Mononuclear cell (primary cell): Measurements from ENCODE around the gene FAM117B. TPM values are rescaled to one million over a fixed set of nuclear protein-coding genes. Genes with fewer than 3 reads are reported as not detected.
A peak's percentile ranks its signal among the peaks of the same experiment; 100 is the strongest.

ENCODE experiments used
- H3K27me3 ChIP-seq: 2 replicates; pipeline ENCODE4 v1.6.0; 2011; ENCODE audit warnings: low read length, control low read depth; ENCODE audit not compliant: insufficient read depth
- H3K4me1 ChIP-seq: 2 replicates; pipeline ENCODE4 v1.5.1; 2011; ENCODE audit warnings: mild to moderate bottlenecking, low read length, control low read depth; ENCODE audit not compliant: insufficient read depth
- H3K4me3 ChIP-seq: 2 replicates; pipeline ENCODE4 v1.5.1; 2011; ENCODE audit warnings: mild to moderate bottlenecking, low read length, moderate library complexity
- H3K9me3 ChIP-seq: 2 replicates; pipeline ENCODE4 v1.5.1; 2011; ENCODE audit warnings: low read depth, mild to moderate bottlenecking, control low read depth, low read length
- total RNA-seq: library from RNA; depleted of rRNA; stranded (reverse); fragments of >200 nt; gene quantifications from one replicate; pipeline ENCODE4 v1.2.3, GENCODE V29; 2012

FAM117B gene
- total RNA-seq, 1 donor = 31.1 TPM

- H3K9me3 ChIP-seq = no peaks in the 10 kb centered on the region
- no peaks in the 10 kb centered on the region for H3K27me3 ChIP-seq
- peaks cover 52% of the 10 kb centered on the region for H3K4me1 ChIP-seq
- H3K4me3 ChIP-seq = no peak overlapping the region
These were observed 7.7 kb upstream of the FAM117B start for GRCh38 chr2:202627042-202627441.

GRCh38 chr2:202628646-202629198, 6.0 kb upstream of the FAM117B start:
- no peaks in the 10 kb centered on the region for H3K9me3 ChIP-seq
- H3K4me3 ChIP-seq = no peak overlapping the region
- no peaks in the 10 kb centered on the region for H3K27me3 ChIP-seq
- peaks cover 51% of the 10 kb centered on the region for H3K4me1 ChIP-seq

- Histone ChIP-seq H3K27me3 (no peaks in the 10 kb centered on the region), H3K4me3 (no peak overlapping the region), H3K4me1 (peaks cover 37% of the 10 kb centered on the region), H3K9me3 (no peaks in the 10 kb centered on the region)
These were observed 2.0 kb upstream of the FAM117B start for GRCh38 chr2:202632682-202633290.

- Histone ChIP-seq H3K9me3 (no peaks in the 10 kb centered on the region), H3K27me3 (no peaks in the 10 kb centered on the region), H3K4me3 (no peak overlapping the region), H3K4me1 (peaks cover 41% of the 10 kb centered on the region)
These were observed 1.3 kb upstream of the FAM117B start for GRCh38 chr2:202633470-202633869.

- H3K9me3 ChIP-seq = no peaks in the 10 kb centered on the region
- no peaks in the 10 kb centered on the region for H3K27me3 ChIP-seq
- peaks cover 38% of the 10 kb centered on the region for H3K4me1 ChIP-seq
- peak overlapping the region; percentile 83 for H3K4me3 ChIP-seq
These were observed 851 bp downstream of the FAM117B start for GRCh38 chr2:202635428-202636212.

- Histone ChIP-seq H3K4me3 (peak overlapping the region; percentile 58), H3K27me3 (no peaks in the 10 kb centered on the region), H3K4me1 (peaks cover 40% of the 10 kb centered on the region), H3K9me3 (no peaks in the 10 kb centered on the region)
These were observed 1.4 kb downstream of the FAM117B start for GRCh38 chr2:202636213-202636513.

GRCh38 chr2:202638721-202639120, 4.0 kb downstream of the FAM117B start:
- peaks cover 60% of the 10 kb centered on the region for H3K4me1 ChIP-seq
- H3K4me3 ChIP-seq = no peak overlapping the region
- H3K27me3 ChIP-seq = no peaks in the 10 kb centered on the region
- H3K9me3 ChIP-seq = no peaks in the 10 kb centered on the region

- H3K4me3 ChIP-seq = no peak overlapping the region
- peaks cover 58% of the 10 kb centered on the region for H3K4me1 ChIP-seq
- H3K27me3 ChIP-seq = no peaks in the 10 kb centered on the region
- no peaks in the 10 kb centered on the region for H3K9me3 ChIP-seq
These were observed 4.5 kb downstream of the FAM117B start for GRCh38 chr2:202639231-202639630.

GRCh38 chr2:202642567-202642966, 7.8 kb downstream of the FAM117B start:
- no peak overlapping the region for H3K4me3 ChIP-seq
- H3K9me3 ChIP-seq = no peaks in the 10 kb centered on the region
- no peaks in the 10 kb centered on the region for H3K27me3 ChIP-seq
- H3K4me1 ChIP-seq = peaks cover 58% of the 10 kb centered on the region

- Histone ChIP-seq H3K4me1 (peaks cover 52% of the 10 kb centered on the region), H3K4me3 (no peak overlapping the region), H3K9me3 (no peaks in the 10 kb centered on the region), H3K27me3 (no peaks in the 10 kb centered on the region)
These were observed 8.5 kb downstream of the FAM117B start for GRCh38 chr2:202643012-202643858.

- no peaks in the 10 kb centered on the region for H3K9me3 ChIP-seq
- H3K4me1 ChIP-seq = peaks cover 28% of the 10 kb centered on the region
- no peak overlapping the region for H3K4me3 ChIP-seq
- no peaks in the 10 kb centered on the region for H3K27me3 ChIP-seq
These were observed 17.4 kb downstream of the FAM117B start for GRCh38 chr2:202652119-202652518.

GRCh38 chr2:202653890-202654289, 19.1 kb downstream of the FAM117B start:
- H3K4me3 ChIP-seq = no peak overlapping the region
- no peaks in the 10 kb centered on the region for H3K27me3 ChIP-seq
- H3K9me3 ChIP-seq = no peaks in the 10 kb centered on the region
- peaks cover 39% of the 10 kb centered on the region for H3K4me1 ChIP-seq

- peaks cover 33% of the 10 kb centered on the region for H3K4me1 ChIP-seq
- H3K27me3 ChIP-seq = no peaks in the 10 kb centered on the region
- no peak overlapping the region for H3K4me3 ChIP-seq
- H3K9me3 ChIP-seq = no peaks in the 10 kb centered on the region
These were observed 23.1 kb downstream of the FAM117B start for GRCh38 chr2:202657876-202658275.

GRCh38 chr2:202660796-202661195, 26.0 kb downstream of the FAM117B start:
- peaks cover 41% of the 10 kb centered on the region for H3K4me1 ChIP-seq
- H3K27me3 ChIP-seq = no peaks in the 10 kb centered on the region
- H3K9me3 ChIP-seq = no peaks in the 10 kb centered on the region
- no peak overlapping the region for H3K4me3 ChIP-seq

GRCh38 chr2:202669841-202670240, 35.1 kb downstream of the FAM117B start:
- peaks cover 61% of the 10 kb centered on the region for H3K4me1 ChIP-seq
- no peaks in the 10 kb centered on the region for H3K27me3 ChIP-seq

More at GRCh38 chr2:202669841-202670240, 35.1 kb downstream of the FAM117B start:
- Histone ChIP-seq H3K4me3 (no peak overlapping the region), H3K9me3 (no peaks in the 10 kb centered on the region)
